Stimulated activated CD8-positive, alpha-beta memory T cell treated with anti-CD3 and anti-CD28 coated beads, Interleukin-2, amount 100 ng/mL, for 1 hour (primary cell): ENCODE results near the gene GALNT14.

ENCODE experiments used
- DNase-seq, 2 donors: peaks; one replicate each; pipeline ENCODE4 v3.0.0-alpha.2; 2020; ENCODE audit warnings: low read depth in 2 of 2

GALNT14 gene

DNA sequence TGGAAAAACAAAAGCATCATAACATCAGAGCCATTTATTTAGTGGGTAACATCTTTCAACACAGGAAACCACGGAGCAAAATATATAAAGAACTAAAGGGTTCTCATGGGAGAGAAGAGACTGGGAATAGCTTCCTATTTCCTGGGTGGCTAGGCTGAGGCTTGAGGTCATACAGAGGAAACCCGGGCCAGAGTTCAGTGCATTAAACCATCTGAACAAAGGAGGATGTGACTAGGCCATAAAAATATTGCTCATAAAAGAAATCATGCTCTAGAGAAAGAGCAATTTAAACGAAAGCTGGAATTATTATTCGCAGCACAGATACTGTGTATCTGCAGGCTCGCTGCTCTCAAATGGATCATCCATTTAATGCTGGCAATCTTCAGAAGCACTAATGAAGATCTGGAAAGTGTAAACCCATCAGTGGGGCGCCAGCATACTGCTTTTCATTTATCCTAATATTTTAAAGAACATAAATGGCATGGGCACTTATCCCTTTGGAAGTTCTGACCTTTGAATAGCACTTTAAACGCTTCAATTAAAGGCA, 83.3 kb downstream of the GALNT14 start:
- no peak for DNase-seq

DNA sequence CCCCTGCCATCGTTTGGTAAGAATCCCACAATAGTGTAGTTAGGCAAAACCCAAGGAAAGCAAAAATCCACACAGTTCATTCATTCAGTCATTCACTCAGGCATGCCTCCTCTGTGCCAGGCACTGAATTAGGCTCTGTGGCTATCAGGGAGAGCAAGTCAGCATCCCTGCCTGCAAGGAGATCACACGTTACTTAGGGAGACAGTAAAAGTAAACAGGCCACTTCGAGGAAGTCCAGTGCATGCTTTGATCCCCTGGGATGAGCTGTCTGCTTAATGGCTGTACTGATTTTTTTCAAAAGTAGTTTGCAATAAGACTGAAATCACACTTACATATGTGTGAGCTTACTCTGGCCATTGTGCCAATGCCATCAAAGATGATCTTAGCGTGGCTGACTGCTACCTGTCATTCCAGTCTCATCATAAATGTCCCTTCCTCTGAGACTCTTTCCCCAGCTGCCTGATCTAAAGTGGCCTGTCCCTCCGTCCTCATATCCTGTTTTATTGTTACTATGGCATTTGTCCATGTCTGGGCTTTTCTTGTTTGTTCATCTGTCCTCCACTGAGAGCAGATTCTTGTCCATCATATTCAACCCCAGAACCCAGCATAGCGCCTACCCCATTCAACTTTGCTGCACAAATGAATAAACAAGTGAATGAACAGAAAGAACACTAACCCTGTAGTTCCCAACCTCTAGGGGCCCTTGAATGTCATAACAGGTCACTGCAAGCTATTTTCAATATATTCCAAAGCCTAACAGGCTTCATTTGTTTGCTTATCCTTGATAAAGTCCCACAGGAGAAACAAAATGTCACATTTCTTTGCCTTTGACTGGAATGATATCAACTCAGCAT, 84.1 kb downstream of the GALNT14 start:
- DNase-seq = no peak

DNA sequence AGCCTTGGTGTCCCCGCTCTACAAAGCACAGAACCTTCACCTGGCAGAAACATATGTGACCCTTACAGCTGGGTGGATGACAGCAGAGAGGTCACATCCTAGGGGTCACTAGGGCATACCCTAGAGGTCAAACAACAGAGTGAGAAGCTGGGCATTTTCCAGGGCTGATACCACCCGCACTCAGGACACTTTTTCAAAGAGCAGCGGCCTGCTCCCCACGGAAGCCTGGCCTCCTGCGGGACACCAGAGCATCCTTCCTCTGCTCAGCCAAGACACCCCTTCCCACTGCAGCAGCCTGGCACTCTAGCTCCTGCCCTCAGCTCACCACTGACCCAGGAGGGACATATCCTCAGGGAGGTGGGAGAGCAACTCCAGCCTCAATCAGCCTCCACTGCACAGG, 86.0 kb downstream of the GALNT14 start:
- no peak for DNase-seq

DNA sequence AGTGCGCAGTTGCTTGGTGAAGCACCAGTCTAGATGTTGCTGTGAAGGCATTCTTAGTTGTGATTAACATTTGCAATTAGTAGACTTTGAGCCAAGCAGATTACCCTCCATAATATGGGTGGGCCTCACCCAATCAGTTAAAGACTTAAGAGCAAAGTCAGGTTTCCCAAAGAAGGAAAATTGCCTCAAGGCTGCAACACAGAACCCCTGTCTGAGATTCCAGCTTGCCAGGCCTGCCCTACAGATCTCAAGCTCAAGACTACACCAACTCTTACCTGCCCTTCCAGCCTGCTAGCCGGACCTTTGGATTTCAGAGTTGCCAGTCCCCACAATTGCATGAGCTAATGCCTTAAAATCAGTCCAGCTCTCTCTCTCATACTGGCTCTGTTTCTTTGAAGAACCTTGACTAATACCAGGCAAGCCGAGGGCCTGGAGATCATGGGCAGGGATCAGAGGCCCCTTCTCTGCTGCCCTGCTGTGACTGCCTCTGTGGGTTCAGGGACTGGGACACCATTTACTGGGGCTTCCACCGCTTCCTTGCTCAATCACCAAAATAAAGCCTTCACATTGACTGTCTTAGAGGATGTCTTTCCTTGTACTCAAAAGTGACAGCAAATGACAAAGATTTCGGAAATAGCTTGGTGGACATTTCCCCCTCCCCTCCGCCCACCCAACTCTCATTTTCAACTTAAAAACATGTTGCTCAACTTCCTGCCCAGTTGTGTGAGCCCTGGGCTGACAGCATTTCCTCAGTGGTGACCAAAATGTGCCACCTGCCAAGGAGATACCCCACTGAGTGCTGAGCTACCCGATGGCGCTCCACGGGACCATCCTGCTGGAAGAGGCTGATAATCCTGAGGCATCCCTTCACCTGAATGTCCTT, 86.7 kb downstream of the GALNT14 start:
- no peak for DNase-seq

DNA sequence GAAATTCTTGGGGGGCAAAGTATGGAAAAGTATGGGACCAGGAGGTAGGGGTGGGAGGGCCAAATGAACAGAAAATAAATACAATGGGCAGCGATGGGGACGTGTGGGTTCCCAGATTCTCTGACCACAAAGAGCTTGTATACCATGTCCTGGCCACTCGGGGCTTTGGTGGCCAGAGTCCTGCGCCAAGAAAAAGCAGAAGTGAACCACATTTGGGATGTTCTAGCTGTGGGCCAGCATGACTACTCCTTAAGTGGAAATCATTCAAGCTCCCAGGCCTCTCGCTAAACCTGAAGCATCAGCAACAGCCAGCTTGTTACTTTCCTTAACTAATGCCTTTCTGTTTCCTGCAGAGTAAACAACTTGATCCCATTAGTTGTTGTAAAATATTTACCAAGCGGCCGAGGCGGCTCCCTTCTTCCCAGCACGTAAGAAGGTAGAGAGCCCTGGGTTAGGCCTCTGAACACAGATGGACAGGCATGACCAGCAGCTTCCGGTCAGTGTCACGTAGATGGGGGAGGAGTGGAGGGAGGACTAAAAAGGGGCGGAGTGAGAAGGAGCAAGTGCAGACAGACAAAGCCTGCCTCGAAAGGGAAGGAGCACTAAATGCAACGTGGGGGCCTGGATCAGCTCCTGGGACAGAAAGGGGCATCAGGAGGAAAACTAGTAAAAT, 88.2 kb downstream of the GALNT14 start:
- DNase-seq = no peak

DNA sequence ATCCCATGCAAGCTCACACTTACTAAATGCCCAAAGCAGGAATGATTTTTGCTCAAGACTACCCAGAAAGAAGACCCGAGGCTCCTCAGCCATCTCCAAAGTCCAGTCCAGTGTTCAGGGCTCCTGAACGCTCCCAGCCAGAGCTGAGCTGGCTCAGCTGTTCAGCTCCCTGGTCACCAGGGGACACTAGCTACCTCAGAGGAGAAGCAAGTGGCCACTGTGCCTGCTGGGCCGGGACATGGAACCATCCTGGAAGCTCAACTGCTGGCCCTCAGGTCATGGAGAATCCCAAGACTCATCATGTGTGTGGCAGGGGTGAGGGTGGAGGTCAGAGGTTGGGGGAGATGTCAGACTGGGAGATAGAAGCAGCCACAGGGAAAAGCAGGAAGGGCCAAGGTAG, 89.0 kb downstream of the GALNT14 start:
- no peak for DNase-seq

DNA sequence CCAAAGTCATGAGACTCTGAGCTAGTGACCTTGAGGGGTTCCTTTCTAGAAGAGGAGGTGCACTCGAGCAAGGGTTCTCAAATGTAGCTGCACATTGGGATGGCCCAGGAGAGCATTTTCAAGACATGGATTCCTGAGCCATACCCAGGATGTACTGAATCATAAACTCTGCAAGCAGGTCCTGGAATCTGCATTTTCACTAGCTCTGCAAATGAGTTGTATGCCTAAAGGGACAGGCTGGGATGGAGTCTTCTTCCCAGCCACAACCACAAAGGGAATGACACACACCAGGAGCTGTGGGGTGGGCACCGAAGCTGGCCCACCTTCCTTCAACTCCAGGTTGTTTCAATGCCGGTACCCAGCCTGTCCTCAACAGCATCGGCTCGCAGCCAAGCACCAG, 90.6 kb downstream of the GALNT14 start:
- DNase-seq = no peak

DNA sequence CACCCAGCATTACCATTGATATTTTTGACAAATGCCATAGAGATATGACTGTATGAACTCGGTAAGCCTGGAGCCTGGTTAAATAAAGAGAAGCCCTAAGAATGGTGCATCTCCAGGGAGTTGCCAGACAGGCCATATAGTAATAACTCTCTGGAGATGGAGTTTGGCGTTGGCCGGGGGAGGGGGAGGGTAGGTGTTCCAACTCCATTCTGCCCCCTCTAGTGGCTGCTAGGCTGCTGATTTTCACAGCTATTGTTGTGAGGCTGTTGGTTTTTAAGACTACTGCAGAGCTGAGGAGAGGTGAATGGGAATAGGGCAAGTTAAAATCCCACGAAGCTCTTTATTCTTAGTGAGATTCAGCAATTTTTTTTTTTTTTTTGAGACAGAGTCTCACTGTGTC, 99.9 kb downstream of the GALNT14 start:
- no peak for DNase-seq

DNA sequence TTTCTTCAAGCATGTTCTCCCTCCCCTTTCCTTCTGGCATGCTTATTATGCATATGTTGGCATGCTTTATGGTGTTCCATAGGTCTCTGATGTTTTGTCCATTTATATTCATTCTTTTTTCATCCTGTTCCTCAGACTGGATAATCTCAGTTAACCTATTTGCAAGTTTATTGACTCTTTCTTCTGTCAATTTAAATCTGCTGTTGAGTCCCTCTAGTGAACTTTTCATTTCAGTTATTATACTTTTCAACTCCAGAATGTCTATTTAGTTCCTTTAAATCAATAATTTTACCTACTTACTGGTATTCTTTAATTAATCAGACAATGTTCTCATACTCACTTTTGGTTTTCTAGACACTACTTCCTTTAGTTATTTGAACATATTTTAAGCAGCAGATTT, 101.2 kb downstream of the GALNT14 start:
- DNase-seq = no peak

DNA sequence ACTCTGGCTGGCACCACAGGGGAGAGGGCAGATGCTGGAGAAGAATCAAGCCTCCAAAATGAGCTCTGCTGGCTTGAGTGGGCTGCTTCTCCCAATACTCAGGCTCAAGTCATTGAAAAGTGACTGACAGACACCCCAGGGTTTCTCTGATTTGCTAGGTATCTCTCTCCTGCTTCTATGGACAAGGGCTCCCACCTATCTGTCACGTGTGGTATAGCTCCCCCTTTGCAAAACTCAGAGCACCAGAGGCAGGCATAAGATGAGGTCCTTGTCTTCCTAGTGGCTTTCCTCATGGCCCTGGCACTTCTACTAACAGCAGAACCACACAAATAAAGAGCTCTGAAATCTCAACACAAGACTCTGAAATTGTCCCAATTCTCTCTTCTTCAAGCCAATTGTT, 105.2 kb downstream of the GALNT14 start:
- DNase-seq = no peak

DNA sequence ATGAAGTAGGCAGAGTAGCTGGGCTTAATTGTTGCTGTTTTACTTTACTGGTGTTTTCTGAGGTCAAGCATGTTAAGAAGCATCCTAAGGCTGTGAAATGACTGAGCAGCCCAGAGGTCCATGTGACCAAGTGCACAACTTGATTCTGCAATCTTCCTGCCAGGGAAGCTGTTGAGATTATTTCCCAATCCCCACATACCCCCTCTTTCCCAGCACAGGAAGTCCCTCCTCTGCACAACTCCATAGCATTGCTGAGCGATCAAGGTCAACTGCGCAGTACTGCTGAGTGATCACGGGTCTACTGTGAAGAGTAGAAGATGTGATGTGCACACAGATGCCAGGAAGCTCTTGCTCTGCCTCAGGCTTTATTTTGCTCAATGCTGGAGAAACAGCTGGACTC, 105.8 kb downstream of the GALNT14 start:
- no peak for DNase-seq

DNA sequence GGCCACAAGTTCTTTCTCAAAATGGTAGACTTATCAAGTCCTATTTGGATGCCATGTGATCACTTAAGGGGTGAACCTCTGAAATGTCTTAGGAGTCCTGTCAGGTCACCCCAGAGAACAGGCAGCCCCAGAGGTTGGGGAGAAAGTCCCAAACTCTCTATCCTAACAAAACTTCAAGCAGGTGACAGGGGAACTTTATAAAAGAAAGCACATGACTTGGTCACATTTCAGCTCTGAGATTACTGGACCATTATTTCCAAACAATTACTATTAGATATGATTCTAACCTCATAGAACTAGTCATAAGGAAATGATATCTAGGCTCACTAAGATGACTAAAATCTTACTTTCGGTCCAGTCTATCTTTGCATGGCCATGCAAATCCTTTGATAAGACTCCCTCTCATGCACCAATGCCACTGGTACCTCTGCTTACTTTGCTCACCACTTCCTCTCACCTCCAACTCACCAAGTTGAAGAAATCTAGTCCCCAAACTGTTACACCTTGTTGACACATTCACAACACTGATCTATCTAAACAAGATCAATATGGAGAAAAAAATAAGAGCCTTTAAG, 107.0 kb downstream of the GALNT14 start:
- no peak for DNase-seq

DNA sequence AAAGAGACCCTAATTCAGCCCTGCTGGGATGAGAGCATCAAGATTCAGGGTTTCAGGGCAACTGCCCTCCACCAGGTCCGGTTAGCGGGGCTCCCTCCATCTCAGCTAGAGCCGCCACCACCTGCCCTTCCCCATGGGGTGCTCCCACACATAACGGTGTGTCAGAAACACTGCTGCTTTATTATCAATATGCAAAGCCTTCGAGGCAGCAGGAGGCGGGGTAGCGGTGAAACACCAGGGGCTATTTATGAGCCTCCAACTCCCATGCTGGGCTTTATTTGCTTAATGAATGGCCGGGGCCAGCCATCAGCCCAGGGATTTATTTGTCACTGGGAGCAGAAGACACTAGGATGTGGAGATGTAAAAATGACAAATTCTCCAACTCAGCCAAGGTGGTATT, 109.8 kb downstream of the GALNT14 start:
- DNase-seq = no peak

DNA sequence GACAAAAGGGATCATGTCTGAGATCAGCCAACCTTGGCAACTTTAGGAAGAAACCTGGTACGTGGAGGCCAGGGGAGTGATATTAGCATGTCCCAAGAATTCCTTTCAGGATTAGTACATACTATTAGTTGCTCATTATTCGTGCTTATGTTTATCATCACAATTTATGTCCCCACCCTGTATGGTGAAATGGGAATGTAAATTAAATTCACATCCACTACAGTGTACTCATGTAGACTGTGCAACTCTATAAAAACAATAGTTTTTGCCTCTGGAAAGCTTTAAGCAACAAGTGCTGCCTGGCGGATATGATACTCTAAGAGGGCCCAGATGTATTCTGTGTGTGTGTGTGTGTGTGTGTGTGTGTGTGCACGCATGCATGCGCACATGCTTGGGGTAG, 110.7 kb downstream of the GALNT14 start:
- no peak for DNase-seq

DNA sequence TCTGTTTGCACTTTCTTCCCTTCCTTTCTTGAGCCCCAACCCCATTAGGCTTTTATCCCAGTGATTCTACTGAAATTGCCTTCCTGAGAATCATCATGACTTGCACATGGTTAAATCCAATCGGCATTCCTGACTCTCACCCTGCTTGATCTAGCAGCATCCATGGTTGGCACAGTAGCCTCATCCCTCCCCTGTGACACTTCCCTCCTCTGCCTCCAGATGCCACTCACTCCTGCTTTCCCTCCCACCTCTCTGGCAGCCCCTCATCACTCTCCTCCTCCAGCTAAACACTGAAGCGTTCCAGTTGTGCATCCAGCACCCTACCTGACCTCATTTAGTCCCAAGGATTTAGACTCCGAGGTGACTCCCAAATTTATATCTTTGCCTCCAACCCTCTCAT, 114.7 kb downstream of the GALNT14 start:
- no peak for DNase-seq

DNA sequence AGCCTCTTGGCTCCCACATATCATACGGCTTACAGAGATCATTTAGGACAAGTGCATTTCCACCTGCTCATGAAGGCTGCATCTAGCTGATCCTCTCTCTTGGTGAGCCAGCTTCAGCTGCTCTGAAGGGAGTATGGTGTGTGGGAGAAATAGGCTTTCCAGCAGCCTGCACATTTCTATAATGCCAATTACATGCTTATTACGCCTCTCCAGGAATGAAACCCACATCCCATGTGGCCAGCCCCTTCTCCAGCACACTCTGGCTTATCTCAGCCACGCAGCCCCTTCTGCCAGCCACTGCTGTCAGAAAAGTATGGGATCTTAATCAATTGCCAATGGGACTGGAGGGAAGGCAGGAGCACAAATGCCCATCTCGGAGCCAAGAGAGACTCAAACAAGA, 117.5 kb downstream of the GALNT14 start:
- DNase-seq = no peak

DNA sequence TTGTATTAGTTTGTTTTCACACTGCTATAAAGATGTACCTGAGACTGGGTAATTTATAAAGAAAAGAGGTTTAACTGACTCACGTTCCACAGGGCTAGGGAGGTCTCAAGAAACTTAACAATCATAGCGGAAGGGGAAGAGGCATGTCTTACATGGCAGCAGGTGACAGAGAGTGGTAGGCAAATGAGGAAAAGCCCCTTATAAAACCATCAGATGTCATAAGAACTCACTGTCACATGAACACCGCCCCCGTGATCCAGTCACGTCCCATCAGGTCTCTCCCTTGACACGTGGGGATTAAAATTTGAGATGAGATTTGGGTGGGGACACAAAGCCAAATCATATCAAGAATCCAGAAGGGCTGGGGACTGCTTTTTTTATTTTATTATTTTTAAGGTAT, 120.0 kb downstream of the GALNT14 start:
- DNase-seq = no peak

DNA sequence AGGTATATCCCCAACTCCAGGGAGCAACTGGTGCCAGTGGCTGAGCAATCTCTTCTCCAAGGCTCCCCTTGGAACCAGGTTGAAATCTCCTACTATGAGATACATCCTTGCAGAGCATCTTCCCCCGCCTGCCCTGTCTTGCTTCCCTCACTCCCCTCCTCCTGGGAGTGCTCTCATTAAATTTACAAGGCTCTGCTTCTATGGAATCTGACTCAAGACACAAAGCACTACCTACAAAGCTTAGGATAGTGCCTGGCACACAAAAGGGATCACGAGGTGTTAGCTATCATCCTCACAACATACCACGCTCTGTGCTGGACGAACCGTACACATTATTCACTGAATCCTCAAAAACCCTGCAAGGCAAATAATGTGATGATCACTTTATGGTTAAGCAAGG, 121.6 kb downstream of the GALNT14 start:
- DNase-seq = no peak

DNA sequence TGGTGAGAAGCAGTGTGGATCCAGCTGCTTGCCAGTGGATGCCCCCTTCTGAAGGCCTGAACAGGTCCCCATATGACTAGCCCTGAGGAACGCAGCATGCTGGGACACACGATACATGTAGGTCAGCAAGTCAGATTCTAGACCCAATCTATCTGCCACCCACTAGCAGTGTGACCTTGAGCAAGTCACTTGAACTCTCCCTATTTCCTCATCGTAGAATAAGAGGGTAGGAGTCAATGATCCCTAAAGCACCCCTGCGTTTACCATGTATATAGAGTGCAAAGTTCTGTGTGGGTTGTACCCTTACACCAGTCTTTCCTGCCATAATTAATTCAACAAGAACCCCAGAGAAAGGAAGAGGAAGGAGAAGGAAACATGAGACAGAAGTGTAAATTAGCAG, 123.7 kb downstream of the GALNT14 start:
- DNase-seq = no peak

DNA sequence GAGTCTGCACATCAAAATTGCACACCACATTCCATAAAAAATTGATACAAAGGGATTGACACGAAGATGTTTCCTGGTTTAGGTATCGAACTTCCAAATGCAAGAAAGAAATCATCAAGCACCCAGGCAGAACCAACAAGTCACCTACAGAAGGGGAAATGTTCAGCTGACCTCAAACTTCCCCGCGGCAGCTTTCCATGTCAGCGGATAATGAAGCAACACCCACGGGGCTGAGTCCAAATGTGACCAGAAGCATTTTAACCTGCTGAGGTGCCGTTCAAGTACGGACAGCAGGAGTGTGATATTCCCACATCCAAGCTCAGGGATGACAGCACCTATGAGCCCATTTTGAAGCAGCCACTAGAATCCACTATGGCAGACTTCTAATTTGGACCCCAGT, 124.9 kb downstream of the GALNT14 start:
- no peak for DNase-seq

DNA sequence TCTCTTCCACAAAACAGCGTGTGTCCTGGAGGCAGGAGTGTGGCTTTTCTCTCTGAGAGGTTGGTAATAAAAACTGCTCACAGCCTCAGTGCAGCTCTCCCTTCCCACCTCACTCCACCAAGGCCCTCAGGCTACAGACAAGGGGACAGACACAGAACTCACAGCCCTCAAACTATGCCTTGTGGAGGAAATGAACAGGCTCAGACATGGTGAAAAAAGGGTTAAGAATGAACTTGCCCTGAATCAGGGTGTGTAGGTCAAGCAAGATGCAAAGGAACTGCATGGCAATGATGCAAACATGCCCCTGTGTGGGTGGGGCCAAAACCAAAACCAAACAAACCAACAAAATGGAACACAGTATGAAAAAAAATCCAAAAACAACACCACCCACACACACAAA, 125.8 kb downstream of the GALNT14 start:
- no peak for DNase-seq

DNA sequence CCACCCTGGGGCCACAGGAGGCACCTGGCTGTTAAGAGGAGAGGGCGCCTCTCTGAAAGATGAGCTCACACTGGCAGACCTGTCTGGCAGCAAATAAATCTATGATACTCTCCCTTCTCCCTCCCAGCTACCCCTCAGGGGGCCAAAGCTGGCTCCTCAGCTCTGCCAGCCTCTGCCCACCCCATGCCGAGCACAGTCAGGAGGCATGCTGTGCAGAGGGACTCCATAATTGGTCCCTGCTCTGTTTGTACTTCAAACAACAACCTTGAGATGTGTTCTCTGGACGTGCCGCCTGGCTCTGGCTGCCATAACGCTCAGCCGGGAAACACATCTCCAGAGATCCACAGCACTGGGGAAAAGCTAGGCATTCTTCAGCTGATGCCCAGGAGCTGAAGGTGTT, 126.7 kb downstream of the GALNT14 start:
- DNase-seq = no peak
